Right lobe of liver (tissue), 4 donors: ENCODE data around the gene SERPINH1.

Source experiments
- CTCF ChIP-seq, 4 donors: fragments of 200-600 bp in 3 of 4; fragments of 450-650 bp in 1 of 4; IDR thresholded peaks; one replicate each; pipeline versions ENCODE4 v1.5.1 to v1.8.0; 2016 to 2022; ENCODE audit warnings: antibody characterized with exemption in 4 of 4, mild to moderate bottlenecking in 2 of 4
- POLR2A ChIP-seq: fragments of 450-650 bp; IDR thresholded peaks from one replicate; pipeline ENCODE4 v1.6.1; 2017; ENCODE audit warnings: antibody characterized with exemption, mild to moderate bottlenecking
- donor health status: DM: no; HTN: no; CAD: no.
- donor health status: DM: no; HTN: no; CAD: no.
- donor health status: DM: no; HTN: yes; CAD: no.

- TF ChIP-seq CTCF (IDR thresholded peaks at IDR 0.05) = no peak
- TF ChIP-seq POLR2A = no peak
Measured at GRCh38 chr11:75543806-75544205, 18.2 kb upstream of the SERPINH1 start.
